ENCODE data around the gene KCTD11. TPM values are rescaled to one million over a fixed set of nuclear protein-coding genes. Genes with fewer than 3 reads are reported as not detected.

KCTD11 gene
- total and polyA plus RNA-seq, 10 of the 15 experiments (the other 5 are each of a cell fraction or from before 2014, with no cell fraction given): 0.05 to 7.3 (median 2.9) TPM

DNA sequence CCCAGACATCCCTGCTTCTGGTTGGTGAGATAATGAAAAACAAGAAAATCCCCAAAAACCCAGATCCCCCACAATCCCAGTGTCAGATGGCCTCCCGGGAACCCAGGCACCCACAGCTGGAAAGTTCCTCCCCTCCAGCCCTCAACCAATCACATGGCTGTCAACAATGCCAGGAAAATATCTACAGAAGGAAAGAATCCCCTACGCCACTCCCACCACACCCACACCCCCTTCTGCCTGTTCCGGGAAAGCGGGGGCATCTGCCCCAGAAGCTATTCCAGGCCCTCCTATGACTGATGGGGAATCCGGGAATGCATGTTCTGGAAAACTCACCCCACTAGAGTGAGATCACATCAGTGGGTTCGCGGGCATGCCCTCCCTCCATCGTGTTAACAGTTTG, 4.8 kb downstream of the KCTD11 start:
- intact Hi-C loops (cut with micrococcal nuclease; ENCODE audit: unreplicated experiment): loop anchor here (2.0 kb wide), 1 partner anchor 204 kb away; the partner anchor contains the start of gene SENP3
- Histone ChIP-seq H2AFZ (ENCODE audit: control insufficient read depth, low read depth, low read length) (no peak overlapping the region), H3K9ac (ENCODE audit: control insufficient read depth, insufficient read depth, low read length) (no peak overlapping the region), H4K20me1 (ENCODE audit: control insufficient read depth, insufficient read depth) (no peaks in the 10 kb centered on the region), H3K27me3 (replicated peaks in 1 of 2; ENCODE audit: control insufficient read depth in 2 of 2, insufficient read depth in 2 of 2, low read length in 1 of 2) (no peaks in the 10 kb centered on the region), H3K79me2 (ENCODE audit: control insufficient read depth, insufficient read depth, low read length) (peaks cover 7% of the 10 kb centered on the region), H3K4me1 (ENCODE audit: control insufficient read depth, insufficient read depth, low read length) (peaks cover 18% of the 10 kb centered on the region), H3K27ac (ENCODE audit: control insufficient read depth, insufficient read depth) (no peak overlapping the region), H3K9me3 (replicated peaks; ENCODE audit: control insufficient read depth, insufficient read depth, low read length) (no peaks in the 10 kb centered on the region), H3K36me3 (ENCODE audit: control insufficient read depth in 2 of 2, insufficient read depth in 2 of 2, low read length in 1 of 2) (no peaks in the 10 kb centered on the region), H3K4me2 (ENCODE audit: control insufficient read depth, insufficient read depth) (no peak overlapping the region), H3K4me3 (no peak overlapping the region)
- WGBS (ENCODE audit: insufficient coverage, insufficient replicate concordance, low lambda C conversion rate, missing lambda C conversion rate): 65% methylated on average over 8 of the region's 8 CpGs
- ChIA-PET POLR2A (interaction anchor here (0.6 to 1.3 kb wide), 2 partner anchors 79 to 264 kb away, joined by 3 to 9 read pairs; partner anchors contain the start of gene TMEM102), RAD21 (ENCODE audit: unreplicated experiment) (interaction anchor here (1.2 to 3.6 kb wide), 7 partner anchors 79 to 331 kb away, joined by 3 to 31 read pairs (median 8); partner anchors contain the start of genes MPDU1, TMEM102, TNFSF13 and WRAP53), CTCF (interaction anchor here (0.8 to 4.0 kb wide), 32 partner anchors 11 to 331 kb away, joined by 3 to 58 read pairs (median 5); partner anchors contain the start of genes ACAP1, CD68, MPDU1 and SAT2), SMC1A (ENCODE audit: uncharacterized antibody, unreplicated experiment) (interaction anchor here (0.9 to 2.4 kb wide), 9 partner anchors 20 to 331 kb away, joined by 3 to 10 read pairs (median 7); partner anchors contain the start of genes ACAP1, TMEM256, TP53 and WRAP53)
- in situ Hi-C loops (cut with MboI): no loop called here
- no peak for FAIRE-seq
- no peak for DNase-seq (ENCODE audit: low read depth, low spot score)
- TF ChIP-seq SMARCA5 (IDR thresholded peaks at IDR 0.05) (no peak), PAX5 (IDR thresholded peaks at IDR 0.05; ENCODE audit: borderline replicate concordance, low read depth, low read length) (no peak), RELA (IDR thresholded peaks at IDR 0.05; ENCODE audit: borderline replicate concordance, partially characterized antibody) (no peak), NFYA (IDR thresholded peaks at IDR 0.05; ENCODE audit: borderline replicate concordance, low read depth, low read length) (no peak), NFXL1 (IDR thresholded peaks at IDR 0.05; ENCODE audit: borderline replicate concordance) (no peak), EED (IDR thresholded peaks at IDR 0.05; ENCODE audit: low read depth) (no peak)
- TF ChIP-seq, protein P1, sequence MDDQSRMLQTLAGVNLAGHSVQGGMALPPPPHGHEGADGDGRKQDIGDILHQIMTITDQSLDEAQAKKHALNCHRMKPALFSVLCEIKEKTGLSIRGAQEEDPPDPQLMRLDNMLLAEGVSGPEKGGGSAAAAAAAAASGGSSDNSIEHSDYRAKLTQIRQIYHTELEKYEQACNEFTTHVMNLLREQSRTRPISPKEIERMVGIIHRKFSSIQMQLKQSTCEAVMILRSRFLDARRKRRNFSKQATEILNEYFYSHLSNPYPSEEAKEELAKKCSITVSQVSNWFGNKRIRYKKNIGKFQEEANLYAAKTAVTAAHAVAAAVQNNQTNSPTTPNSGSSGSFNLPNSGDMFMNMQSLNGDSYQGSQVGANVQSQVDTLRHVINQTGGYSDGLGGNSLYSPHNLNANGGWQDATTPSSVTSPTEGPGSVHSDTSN (IDR thresholded peaks at IDR 0.05; ENCODE audit: insufficient replicate concordance, low read depth, low read length): no peak
- no TSS peak for BruUV-seq (replicated peaks)
- no peak for ATAC-seq

All from GM12878 (cell line).